Kidney (tissue), 14 donors: Measurements from ENCODE around the gene RALGPS1. TPM values are rescaled to one million over a fixed set of nuclear protein-coding genes. Genes with fewer than 3 reads are reported as not detected.

Experiments used
- DNase-seq, 5 donors: peaks; one replicate each; pipeline ENCODE4 v3.0.0-alpha.2; 2013 to 2020
- FAIRE-seq: peaks from 2 replicates; lab custom pipeline; 2012; peaks lifted over from hg19 to GRCh38; lab: Jason Lieb, UNC
- H3K27ac ChIP-seq, 2 donors: one replicate each; pipeline ENCODE4 v1.7.0; 2013; ENCODE audit warnings: low read depth in 2 of 2, low read length in 2 of 2, inconsistent platforms in 1 of 2
- H3K27me3 ChIP-seq: one replicate; pipeline ENCODE4 v1.7.1; 2013; ENCODE audit warnings: low read length, inconsistent platforms; ENCODE audit not compliant: control insufficient read depth, insufficient read depth
- H3K36me3 ChIP-seq, 3 donors: one replicate each; pipeline versions ENCODE4 v1.7.0 to v1.7.1; 2013; ENCODE audit warnings: low read length in 3 of 3, control low read depth in 1 of 3, inconsistent platforms in 1 of 3; ENCODE audit not compliant: insufficient read depth in 3 of 3, control insufficient read depth in 2 of 3
- H3K4me1 ChIP-seq, 3 donors: one replicate each; pipeline versions ENCODE4 v1.7.0 to v1.7.1; 2013; ENCODE audit warnings: low read length in 3 of 3, inconsistent platforms in 1 of 3, low read depth in 1 of 3; ENCODE audit not compliant: control insufficient read depth in 2 of 3, insufficient read depth in 2 of 3
- H3K4me3 ChIP-seq, 3 donors: one replicate each; pipeline versions ENCODE4 v1.7.0 to v1.8.1; 2013; ENCODE audit warnings: low read length in 3 of 3, control low read depth in 1 of 3, inconsistent platforms in 1 of 3
- H3K9ac ChIP-seq, 3 donors: one replicate each; pipeline versions ENCODE4 v1.7.0 to v1.7.1; 2013; ENCODE audit warnings: low read length in 3 of 3, control low read depth in 1 of 3, inconsistent platforms in 1 of 3
- H3K9me3 ChIP-seq, 3 donors: one replicate each; pipeline versions ENCODE4 v1.7.0 to v1.7.1; 2013; ENCODE audit warnings: low read length in 3 of 3, control low read depth in 1 of 3, inconsistent platforms in 1 of 3; ENCODE audit not compliant: control insufficient read depth in 2 of 3, insufficient read depth in 1 of 3
- CTCF ChIP-seq: IDR thresholded peaks from 3 replicates; pipeline ENCODE4 v1.5.1; 2012; ENCODE audit warnings: mild to moderate bottlenecking, moderate library complexity, borderline replicate concordance; ENCODE audit not compliant: insufficient read depth; ENCODE audit errors: extremely low read depth
- intact Hi-C: fragments of 100-400 bp; cut with DNase I; formaldehyde crosslinking; loops from one replicate; pipeline ENCODE4 v1.11.1; 2022
- polyA plus RNA-seq: library from polyadenylated mRNA; stranded (reverse); fragments of 350-450 nt; fragmentation: Illumina TruSeq; extraction: RNeasy Lipid Tissue Mini Kit (QIAGEN cat#74804); gene quantifications from one replicate; pipeline ENCODE4 v1.2.3, GENCODE V29; 2014; ENCODE audit warnings: low read depth, low replicate concordance; ENCODE audit not compliant: insufficient read depth
- total RNA-seq: library from RNA; stranded (reverse); fragmentation: NEBNext Ultra II Directional; extraction: Animal tissue kit (Norgen Biotek cat#: 25700); gene quantifications from one replicate; pipeline ENCODE4 v1.2.1, GENCODE V29; 2021
- donor health status: control.
- donor health status: control.
- donor health status: control.
- donor health status: control.
- donor health status: control.
- donor health status: DM: yes; HTN: yes; CAD: no.
- donor health status: Normal renal cell carcinoma (clear cell type).

The RALGPS1 gene
- total and polyA plus RNA-seq, 2 donors from 2014 or later = 9.4 to 25.2 TPM

DNA sequence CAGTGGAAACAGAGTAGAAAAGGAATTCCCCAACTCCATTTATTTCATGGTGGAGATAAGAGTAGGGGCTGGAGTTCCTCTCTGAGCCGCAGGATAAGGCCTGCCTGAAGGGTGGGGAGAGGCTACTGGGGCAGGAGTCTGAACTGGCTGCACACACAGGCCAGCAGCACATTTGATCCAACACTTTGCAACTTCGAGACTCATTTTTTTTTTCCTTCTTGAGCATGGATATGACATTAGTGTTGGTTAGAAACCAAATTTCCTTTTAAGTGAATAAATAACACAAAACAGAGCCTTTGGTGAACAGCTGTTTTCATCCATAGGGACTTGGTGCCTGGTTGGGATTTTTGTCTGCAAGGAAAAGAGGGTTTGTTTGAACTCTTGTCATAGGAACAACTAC is 76.6 kb downstream of the RALGPS1 start:
- intact Hi-C loops = no loop called here
- no peak overlapping the region for H3K4me3 ChIP-seq
- peaks cover 0 to 5% (median 0%) of the 10 kb centered on the region in 3 donors for H3K9me3 ChIP-seq
- H3K36me3 ChIP-seq = no peaks in the 10 kb centered on the region
- no peak for DNase-seq
- no peaks in the 10 kb centered on the region for H3K27me3 ChIP-seq
- H3K9ac ChIP-seq = no peak overlapping the region
- peaks cover 0 to 13% (median 5%) of the 10 kb centered on the region in 3 donors for H3K4me1 ChIP-seq
- FAIRE-seq = no peak
- H3K27ac ChIP-seq = no peak overlapping the region
- TF ChIP-seq CTCF = no peak

DNA sequence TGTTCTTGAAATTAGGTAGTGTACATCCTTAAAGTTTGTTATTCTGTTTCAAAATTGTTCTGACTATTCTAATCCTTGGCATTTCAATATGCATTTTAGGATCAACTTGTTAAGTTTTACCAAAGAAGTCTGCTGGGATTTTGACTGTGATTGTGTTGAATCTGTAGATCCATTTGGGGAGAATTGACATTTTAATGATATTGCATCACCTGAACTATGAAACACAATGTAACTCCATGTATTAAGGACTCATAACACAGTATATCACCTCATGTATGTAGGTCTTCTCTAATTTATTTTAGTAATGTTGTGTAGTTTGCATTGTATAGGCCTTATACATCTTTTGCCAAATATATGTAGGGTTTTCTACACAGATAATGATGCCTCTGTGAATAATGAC is 77.8 kb downstream of the RALGPS1 start:
- intact Hi-C loops = no loop called here
- peaks cover 0 to 5% (median 0%) of the 10 kb centered on the region in 3 donors for H3K9me3 ChIP-seq
- H3K9ac ChIP-seq = no peak overlapping the region
- no peak overlapping the region for H3K4me3 ChIP-seq
- H3K27me3 ChIP-seq = no peaks in the 10 kb centered on the region
- FAIRE-seq (no peak), DNase-seq (no peak)
- TF ChIP-seq CTCF = no peak
- no peaks in the 10 kb centered on the region for H3K36me3 ChIP-seq
- H3K4me1 ChIP-seq = peaks cover 0 to 11% (median 5%) of the 10 kb centered on the region in 3 donors
- H3K27ac ChIP-seq = no peak overlapping the region

DNA sequence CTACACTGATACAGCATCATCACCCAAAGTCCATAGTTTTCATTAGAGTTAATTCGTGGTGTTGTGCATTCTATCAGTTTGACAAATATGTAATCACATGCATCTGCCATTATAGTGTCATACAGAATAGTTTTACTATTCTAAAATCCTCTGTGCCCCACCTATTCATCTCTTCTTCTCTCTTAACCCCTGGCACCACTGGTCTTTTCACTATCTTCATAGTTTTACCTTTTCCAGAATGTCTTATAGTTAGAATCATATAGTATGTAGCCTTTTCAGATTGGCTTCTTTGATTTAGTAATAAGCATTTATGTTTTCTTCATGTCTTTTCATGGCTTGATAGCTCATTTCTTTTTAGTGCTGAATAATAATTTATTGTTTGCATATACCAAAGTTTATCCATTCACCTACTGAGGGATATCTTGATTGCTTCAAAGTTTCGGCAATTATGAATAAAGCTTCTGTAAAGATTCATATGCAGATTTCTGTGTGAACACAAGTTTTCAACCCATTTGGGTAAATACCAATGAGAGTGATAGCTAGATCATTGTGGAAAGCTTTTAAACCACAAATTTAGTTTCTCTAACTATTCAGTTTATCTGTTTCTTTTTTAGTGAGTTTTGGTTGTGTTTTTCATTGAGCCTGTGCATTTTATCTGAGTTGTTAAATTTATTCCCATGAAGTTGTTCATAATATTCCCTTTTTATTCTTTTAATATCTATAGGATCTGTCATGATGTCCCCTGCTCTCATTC is 84.9 kb downstream of the RALGPS1 start:
- FAIRE-seq (no peak), DNase-seq (no peak)
- no peak overlapping the region for H3K27ac ChIP-seq
- H3K27me3 ChIP-seq = no peaks in the 10 kb centered on the region
- H3K4me1 ChIP-seq = no peaks in the 10 kb centered on the region
- no peak overlapping the region for H3K9ac ChIP-seq
- H3K9me3 ChIP-seq = no peaks in the 10 kb centered on the region
- no peak overlapping the region for H3K4me3 ChIP-seq
- no peak for TF ChIP-seq CTCF
- intact Hi-C loops = no loop called here
- H3K36me3 ChIP-seq = no peaks in the 10 kb centered on the region
